OCI-LY1 (cell line): ENCODE results near the gene ACER1.

Experiments
- CTCF ChIP-seq: fragments of 200-600 bp; sonication (generic), shearing (Covaris generic); IDR thresholded peaks from 2 replicates; pipeline ENCODE4 v1.5.1; 2017; ENCODE audit warnings: mild to moderate bottlenecking, antibody characterized with exemption, low read length, moderate library complexity, mixed read lengths
- EZH2 ChIP-seq: fragments of 200-600 bp; sonication (generic), shearing (Covaris generic); IDR thresholded peaks from 2 replicates; pipeline ENCODE4 v1.8.0; 2017; ENCODE audit warnings: borderline replicate concordance, mixed run types, mild to moderate bottlenecking, antibody characterized with exemption, low read length, moderate library complexity, mixed read lengths

- peak; percentile 41 for TF ChIP-seq CTCF
- TF ChIP-seq EZH2 = no peak
These were observed 7.2 kb upstream of the ACER1 start for GRCh38 chr19:6340493-6341201.
